Small intestine (tissue), 4 donors: ENCODE results near the gene TMC6. TPM values are rescaled to one million over a fixed set of nuclear protein-coding genes. Genes with fewer than 3 reads are reported as not detected.

Experiments used
- polyA plus RNA-seq, 4 donors: library from polyadenylated mRNA; stranded (reverse) in 3 of 4; unstranded in 1 of 4; fragments of 200-250 nt in 3 of 4; fragments of 120-200 nt in 1 of 4; gene quantifications; one replicate each; pipeline versions ENCODE4 v1.2.1 to v1.2.3, GENCODE V29; 2013
- donor health status: healthy with polysubstance abuse.
- donor health status: Bipolar disorder and iron deficiency.
- donor health status: healthy.

TMC6 gene
- polyA plus RNA-seq, 4 donors = 29.7 to 69.6 (median 50.5) TPM

Other genes with a start within 250 kb of the TMC6 start
- 1 to 10 TPM in 3 of 4 donors, under 1 TPM in 1; 0.89 to 5.1 (median 2.3) TPM for gene TNRC6C, start 170.1 kb downstream of the TMC6 start, polyA plus RNA-seq
- gene TMC8, start 2.0 kb upstream of the TMC6 start, polyA plus RNA-seq = 1 to 10 TPM; 1.3 to 7.8 (median 4.9) TPM
- 100 to 1,000 TPM in 1 of 4 donors, under 1 TPM in 1, not detected in 2; 0.19 to 228 TPM for gene C17orf99, start 17.6 kb upstream of the TMC6 start, polyA plus RNA-seq
- gene SYNGR2, start 39.8 kb upstream of the TMC6 start, polyA plus RNA-seq = 100 to 1,000 TPM in 2 of 4 donors, 10 to 100 TPM in 2; 46.5 to 187 (median 120) TPM
- gene TK1, start 58.3 kb upstream of the TMC6 start, polyA plus RNA-seq = 10 to 100 TPM in 3 of 4 donors, 1 to 10 TPM in 1; 6.9 to 60.6 (median 14.4) TPM
- gene AFMID, start 58.6 kb upstream of the TMC6 start, polyA plus RNA-seq = 10 to 100 TPM; 24.0 to 61.7 (median 38.7) TPM
- 10 to 100 TPM in 2 of 4 donors, 1 to 10 TPM in 2; 2.2 to 40.6 (median 8.5) TPM for gene BIRC5, start 85.5 kb upstream of the TMC6 start, polyA plus RNA-seq
- gene TMEM235, start 102.9 kb upstream of the TMC6 start, polyA plus RNA-seq = not detected
- 10 to 100 TPM in 2 of 4 donors, 1 to 10 TPM in 2; 3.4 to 67.3 (median 17.2) TPM for gene SOCS3, start 231.3 kb upstream of the TMC6 start, polyA plus RNA-seq
- gene PGS1, start 249.9 kb upstream of the TMC6 start, polyA plus RNA-seq = 10 to 100 TPM; 14.9 to 34.9 (median 20.5) TPM